HG03378 (cell line): ENCODE data around the gene PSME2.

ENCODE experiments used
- ATAC-seq: cut with Tn5 transposase; IDR thresholded peaks from one replicate; pipeline ENCODE4 v1.9.1; 2021; ENCODE audit warnings: mild to moderate bottlenecking, moderate library complexity; ENCODE audit not compliant: unreplicated experiment

PSME2 gene

DNA sequence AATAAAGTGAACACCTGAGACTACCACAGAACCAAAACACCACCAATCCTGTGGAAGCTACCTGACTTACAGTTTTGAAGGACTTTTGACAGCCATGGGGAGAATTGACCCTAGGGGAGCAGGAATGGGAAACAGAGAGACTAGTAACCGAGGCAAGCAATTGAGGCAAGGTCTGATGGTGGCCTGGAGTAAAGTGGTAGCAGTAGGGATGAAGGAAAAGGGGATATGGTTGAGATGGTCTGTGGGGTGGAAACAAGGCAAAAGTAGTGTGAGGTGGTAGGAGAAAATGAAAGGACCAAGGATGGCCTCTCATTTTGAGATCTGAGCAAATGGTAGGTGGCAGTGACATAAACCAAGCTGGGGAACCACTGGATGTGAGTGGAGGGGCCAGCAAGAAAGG is 10.4 kb upstream of the PSME2 start:
- no peak for ATAC-seq

DNA sequence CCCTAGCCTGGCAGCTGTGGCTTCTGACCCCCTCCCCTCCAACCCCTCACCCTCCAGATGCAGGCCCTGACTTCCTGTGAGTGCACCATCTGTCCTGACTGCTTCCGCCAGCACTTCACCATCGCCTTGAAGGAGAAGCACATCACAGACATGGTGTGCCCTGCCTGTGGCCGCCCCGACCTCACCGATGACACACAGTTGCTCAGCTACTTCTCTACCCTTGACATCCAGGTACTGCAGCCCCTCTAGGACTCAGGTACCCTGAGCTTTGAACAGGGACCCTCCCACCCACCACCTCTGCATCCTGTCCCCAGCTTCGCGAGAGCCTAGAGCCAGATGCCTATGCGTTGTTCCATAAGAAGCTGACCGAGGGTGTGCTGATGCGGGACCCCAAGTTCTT is 8.7 kb upstream of the PSME2 start:
- no peak for ATAC-seq

DNA sequence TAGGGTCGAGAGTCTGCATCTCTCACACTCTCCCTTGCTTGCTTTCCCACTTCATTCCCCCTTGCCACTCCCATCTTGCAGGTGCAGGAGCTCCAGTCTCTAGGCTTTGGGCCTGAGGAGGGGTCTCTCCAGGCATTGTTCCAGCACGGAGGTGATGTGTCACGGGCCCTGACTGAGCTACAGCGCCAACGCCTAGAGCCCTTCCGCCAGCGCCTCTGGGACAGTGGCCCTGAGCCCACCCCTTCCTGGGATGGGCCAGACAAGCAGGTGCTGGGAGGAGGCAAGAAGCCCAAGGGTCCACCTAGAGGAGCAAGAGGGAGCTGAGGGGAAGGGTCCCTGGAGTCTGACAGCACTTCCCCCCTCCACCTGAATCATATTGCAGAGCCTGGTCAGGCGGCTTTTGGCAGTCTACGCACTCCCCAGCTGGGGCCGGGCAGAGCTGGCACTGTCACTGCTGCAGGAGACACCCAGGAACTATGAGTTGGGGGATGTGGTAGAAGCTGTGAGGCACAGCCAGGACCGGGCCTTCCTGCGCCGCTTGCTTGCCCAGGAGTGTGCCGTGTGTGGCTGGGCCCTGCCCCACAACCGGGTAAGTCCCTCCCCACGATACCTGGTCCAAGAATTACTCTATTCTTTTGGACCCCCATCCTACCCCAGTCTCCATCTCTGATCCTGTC is 5.1 kb upstream of the PSME2 start:
- no peak for ATAC-seq

DNA sequence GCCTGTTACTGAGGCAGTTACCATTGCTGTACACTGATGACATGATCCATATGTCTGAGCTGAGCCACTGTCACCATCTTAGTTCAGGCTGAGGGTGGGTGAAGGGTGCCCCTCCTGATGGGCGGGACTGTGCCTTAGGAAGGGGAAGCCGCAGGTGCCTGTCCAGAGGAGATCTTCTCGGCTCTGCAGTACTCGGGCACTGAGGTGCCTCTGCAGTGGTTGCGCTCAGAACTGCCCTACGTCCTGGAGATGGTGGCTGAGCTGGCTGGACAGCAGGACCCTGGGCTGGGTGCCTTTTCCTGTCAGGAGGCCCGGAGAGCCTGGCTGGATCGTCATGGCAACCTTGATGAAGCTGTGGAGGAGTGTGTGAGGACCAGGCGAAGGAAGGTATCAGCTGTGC is 4.6 kb upstream of the PSME2 start:
- no peak for ATAC-seq

DNA sequence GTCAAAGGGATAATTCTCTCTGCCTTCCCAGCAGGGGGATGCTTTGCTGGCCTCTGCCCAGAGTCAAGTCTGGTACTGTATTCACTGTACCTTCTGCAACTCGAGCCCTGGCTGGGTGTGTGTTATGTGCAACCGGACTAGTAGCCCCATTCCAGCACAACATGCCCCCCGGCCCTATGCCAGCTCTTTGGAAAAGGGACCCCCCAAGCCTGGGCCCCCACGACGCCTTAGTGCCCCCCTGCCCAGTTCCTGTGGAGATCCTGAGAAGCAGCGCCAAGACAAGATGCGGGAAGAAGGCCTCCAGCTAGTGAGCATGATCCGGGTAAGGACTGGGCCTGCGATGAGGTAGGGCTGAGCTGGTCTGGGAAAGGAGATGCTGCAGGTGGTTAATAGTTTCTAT is 4.2 kb upstream of the PSME2 start:
- ATAC-seq = no peak

DNA sequence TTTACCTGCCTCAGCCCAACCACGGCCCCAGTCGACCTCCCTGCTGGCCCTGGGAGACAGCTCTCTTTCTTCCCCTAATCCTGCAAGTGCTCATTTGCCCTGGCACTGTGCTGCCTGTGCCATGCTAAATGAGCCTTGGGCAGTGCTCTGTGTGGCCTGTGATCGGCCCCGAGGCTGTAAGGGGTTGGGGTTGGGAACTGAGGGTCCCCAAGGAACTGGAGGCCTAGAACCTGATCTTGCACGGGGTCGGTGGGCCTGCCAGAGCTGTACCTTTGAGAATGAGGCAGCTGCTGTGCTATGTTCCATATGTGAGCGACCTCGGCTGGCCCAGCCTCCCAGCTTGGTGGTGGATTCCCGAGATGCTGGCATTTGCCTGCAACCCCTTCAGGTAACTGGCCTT is 3.7 kb upstream of the PSME2 start:
- no peak for ATAC-seq

DNA sequence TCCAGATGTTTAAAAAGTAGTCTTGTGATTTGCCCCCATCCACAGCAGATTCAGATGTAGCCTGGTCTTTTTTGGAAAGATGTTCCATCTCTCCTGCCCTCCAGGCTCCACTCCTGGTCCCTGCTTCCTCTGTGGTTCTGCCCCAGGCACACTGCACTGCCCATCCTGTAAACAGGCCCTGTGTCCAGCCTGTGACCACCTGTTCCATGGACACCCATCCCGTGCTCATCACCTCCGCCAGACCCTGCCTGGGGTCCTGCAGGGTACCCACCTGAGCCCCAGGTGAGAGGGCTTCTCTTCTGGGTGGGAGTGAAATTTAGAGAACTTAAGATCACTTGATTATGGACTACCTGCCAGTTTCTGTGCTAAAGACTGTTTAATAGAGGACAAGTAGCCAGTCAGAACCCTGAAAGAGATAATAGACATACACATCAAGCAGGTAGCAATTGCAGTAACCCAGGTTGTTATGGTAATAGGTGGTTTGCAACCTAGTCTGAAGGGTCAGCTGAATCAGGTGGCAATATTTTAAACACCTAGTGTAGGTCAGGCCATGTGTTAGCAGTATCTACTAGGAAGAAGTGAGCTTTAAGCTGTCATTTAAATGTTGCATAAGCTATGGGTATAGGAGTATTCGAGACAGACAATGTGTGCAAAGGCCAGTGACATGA is 3.0 kb upstream of the PSME2 start:
- no peak for ATAC-seq

DNA sequence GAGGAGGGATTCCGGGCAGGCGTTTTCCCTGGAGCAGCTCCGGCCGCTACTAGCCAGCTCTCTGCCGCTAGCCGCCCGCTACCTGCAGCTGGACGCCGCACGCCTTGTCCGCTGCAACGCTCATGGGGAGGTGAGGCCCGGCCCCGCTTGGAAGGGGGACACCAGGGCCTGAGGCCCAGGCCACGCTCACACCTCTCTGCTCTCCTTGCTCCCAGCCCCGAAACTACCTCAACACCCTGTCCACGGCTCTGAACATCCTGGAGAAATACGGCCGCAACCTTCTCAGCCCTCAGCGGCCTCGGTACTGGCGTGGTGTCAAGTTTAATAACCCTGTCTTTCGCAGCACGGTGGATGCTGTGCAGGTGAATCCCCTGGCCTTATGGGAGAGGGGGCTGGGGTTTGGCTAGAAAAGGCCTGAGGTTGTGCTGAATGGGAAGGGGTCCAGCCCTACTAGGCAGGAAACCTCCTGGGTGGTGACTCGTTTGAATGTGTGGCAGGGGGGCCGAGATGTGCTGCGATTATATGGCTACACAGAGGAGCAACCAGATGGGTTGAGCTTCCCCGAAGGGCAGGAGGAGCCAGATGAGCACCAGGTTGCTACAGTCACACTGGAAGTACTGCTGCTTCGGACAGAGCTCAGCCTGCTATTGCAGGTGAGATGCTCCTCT is 1.5 kb upstream of the PSME2 start:
- ATAC-seq = no peak

DNA sequence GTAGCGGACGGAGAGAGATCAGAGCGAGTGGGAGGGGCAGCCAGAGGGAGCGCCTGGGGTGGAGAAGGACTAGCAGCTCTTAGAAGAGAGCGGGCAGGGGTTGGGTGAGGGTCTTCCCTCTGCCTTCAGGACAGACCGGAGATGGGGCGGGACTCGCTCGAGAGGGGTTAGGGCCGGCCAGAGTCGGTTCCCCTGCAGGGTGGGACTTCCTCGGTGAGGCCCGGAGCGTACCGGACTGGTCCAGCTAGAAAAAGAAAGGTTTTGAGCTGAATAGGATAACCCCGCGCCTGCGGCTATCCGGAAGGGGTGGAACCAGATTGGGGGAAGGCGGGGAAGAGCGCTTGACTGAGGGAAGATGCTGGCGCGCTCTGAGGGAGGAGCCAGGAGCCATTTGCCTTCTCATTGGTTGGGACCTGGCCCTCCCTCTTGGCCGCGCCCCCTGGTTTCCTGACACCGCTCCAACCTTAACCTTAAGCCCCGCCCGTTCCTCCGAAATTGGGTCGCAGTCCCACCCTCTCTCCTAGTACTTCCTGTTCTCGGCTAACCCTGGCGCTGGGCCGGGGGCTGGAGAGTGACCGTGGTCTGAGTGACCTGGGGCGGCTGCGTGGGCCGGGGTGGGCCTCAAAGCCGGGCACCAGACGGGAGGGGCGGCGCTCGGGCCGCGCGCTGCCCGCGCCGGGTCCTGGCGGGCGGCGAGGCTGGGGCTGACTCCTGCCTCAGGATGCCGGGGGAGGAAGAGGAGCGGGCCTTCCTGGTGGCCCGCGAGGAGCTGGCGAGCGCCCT is 759 bp upstream of the PSME2 start, which contains the start of gene RNF31:
RNF31 (plus strand) TSS at position 521 of the 783 bp plus-strand sequence; CDS start at position 722, 201 bp downstream.
- ATAC-seq = peak; percentile 79

DNA sequence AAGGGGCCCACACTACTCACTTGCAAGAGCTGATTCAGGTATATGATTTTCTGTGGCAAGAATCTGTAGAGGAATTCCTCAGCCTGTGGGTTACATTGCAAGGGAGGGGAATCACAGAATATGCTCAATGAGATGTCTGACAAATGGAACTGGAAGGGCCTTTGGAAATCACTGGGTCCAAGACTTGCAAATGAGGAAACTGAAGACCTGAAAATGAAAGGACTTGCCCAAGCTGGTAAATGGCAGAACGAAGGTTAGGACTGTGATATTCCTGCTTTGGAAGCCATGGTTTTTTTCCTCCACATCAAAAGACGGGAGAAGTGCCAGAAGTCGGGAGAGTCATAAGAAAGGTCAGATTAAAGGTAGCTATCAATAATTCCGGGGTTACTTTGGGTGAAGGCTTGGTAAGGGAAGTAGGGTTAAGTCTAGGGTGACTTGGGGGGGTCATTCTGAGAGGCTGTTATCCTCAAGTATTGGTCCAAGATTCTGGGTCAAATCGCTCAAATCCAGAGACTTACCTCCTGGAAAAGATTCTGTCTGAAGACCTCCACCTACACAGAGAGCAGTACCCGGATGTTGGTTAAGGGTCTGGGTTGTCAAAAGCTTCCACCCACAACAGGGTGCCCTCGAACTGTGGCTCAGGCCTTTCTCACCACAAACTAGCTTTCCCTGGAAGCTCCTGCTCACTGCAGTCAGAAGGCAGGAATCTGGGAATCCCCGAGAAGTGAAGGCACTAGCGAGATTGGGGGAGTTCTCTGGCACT is 539 bp downstream of the PSME2 start:
- no peak for ATAC-seq

DNA sequence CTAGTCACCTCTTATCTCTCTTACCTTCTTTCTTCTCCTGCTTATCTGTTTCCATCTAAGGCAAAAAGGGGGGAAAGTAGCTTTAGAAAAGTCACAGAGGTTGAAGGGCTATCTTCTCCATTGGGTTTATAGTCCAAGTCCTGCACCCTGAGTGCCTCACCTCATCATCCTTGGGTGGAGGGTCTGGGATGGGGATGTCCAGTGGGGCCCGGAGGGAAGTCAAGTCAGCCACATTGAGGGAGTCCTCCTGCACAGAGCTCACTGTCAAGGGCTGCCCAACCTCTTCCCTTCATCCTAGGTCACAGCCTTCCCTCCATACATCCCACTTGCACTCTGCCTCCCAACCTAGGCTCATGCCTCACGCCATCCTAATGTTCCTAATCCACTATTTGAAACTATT is 1.2 kb downstream of the PSME2 start:
- ATAC-seq = no peak

DNA sequence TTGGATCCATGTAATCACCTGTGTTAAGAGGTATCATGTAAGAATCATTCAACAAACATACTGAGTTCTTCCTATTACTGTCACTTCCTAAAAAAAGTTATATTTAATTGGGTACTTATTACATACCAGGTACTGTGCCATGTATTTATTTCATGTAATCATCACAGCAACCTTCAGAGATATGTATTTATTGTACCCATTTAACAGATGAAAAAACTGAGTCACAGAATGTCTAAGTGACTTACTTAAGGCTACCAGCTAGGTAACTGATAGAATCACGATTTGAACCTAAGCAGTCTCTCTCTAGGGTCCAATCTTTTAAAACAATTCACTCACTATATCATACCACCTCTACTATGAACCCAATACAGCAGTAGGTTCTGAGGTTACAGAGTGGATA is 2.0 kb downstream of the PSME2 start:
- no peak for ATAC-seq

DNA sequence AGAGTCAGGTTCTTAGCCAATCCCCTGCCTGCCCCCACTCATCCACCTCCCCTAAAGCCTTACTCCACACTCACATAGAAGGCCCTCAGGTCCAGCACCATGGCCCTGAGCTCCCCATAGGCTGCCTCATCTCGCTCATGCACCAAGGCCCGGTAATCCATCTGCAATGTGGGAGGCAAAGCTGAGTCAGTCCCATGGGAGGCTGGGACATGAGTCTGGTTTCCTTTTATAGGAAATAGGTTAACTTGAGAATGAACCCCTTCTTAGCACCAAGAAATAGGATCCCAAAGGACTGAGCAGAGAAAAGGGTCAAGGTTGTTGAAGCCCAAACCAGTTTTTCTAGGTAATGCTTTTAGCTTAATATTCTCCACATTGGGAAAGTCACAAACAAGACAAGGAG is 2.9 kb downstream of the PSME2 start:
- ATAC-seq = no peak

DNA sequence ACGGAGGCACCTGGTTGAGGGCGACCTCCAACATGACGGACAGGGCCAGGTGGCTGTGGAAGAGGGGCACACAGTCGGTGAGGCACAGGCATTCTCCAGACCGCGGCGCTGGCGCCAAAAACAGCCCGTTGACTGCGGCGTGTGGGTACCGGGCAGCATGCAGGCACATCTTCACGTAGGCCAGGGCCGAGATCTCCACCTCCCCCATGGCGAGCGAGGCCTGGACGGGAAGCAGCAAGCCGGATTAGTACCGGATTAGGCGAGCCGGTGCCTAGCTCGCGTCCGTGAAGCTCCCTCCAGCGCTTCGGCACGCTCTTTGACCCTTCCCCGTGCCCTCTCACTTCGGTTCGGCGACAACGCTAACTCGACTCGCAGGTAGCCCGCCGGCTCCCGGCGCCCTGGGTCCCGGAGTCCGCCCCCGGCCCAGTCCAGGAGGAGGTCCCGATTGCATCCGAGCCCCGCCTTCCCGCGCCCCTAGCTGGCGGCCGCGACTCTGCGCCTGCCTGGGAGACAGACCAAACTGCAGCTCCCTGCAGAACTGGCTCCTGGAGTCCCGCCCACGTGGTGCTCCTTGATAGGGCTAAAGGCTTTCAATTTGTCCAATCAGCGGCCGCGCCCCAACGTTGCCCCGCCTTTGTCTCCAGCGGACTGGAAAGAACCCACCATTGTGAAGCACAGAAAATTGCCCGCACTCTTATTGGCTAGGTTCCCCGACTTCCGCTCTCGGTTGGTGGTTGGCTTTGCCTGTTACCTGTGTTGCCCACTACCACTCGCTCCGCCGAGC is 5.1 kb downstream of the PSME2 start, which contains the start of gene EMC9:
EMC9 (minus strand) TSS at position 495 of the 784 bp plus-strand sequence; CDS start at position 208, 287 bp downstream.
- ATAC-seq = peak; percentile 78

DNA sequence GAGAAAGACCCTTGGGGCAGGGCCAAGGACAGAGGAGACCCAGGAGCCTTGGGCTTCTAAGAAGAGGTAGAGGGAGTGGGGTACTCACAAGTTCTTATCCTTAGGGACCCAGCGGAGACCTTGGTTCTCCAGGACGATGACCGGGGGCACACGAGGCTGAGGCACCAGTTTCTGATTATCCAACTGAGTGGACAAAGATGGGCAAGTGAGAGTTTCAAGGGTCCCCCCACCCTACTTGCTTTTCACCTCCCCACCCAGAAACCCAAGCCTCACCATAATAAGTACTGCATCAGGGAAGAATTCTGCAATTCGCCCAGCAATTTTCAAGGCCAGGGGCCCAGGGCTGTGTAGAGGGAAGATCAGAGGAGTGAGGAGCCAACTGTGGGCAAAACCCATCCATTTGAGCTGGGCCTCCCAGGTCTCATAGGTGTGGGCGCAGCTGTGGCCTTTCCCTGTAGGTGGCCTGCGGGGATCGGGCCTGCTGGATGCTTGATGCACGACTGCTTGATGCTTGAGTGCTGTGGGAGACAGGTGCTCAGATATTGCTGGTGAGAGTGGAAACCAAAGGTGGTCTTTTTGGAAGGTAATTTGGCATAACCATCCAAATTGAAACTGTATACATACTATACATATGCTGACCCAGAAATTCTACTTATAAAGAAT is 7.0 kb downstream of the PSME2 start:
- ATAC-seq = no peak

DNA sequence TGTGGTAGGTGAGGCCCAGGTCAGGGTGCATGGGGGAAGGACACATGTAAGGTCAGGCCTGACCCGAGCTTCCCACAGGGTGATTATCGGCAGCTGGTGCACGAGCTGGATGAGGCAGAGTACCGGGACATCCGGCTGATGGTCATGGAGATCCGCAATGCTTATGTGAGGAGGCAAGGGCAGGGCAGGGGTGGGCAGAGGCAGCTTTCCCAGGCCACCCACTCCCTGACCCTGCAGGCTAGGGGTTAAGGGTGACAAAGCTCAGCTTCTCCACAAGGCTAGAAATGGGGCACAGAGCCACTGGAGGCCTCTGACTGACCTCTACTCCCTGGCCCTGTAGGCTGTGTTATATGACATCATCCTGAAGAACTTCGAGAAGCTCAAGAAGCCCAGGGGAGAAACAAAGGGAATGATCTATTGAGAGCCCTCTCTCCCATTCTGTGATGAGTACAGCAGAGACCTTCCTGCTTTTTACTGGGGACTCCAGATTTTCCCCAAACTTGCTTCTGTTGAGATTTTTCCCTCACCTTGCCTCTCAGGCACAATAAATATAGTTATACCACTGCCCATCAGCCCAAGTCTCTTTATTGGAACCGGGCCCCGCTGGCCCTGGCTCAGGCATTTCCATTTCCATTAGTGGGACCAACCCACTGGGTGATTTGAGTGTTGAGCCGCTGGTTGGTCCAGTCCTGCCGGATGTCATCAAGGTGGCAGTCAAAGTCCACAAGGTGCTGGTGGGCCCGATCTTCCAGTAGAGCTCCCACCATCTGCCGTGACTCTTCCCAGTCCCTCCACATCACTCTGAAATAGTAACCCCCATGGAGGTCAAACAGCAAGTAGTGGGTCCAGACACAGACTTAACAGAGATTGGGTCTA is 7.8 kb downstream of the PSME2 start:
- no peak for ATAC-seq

DNA sequence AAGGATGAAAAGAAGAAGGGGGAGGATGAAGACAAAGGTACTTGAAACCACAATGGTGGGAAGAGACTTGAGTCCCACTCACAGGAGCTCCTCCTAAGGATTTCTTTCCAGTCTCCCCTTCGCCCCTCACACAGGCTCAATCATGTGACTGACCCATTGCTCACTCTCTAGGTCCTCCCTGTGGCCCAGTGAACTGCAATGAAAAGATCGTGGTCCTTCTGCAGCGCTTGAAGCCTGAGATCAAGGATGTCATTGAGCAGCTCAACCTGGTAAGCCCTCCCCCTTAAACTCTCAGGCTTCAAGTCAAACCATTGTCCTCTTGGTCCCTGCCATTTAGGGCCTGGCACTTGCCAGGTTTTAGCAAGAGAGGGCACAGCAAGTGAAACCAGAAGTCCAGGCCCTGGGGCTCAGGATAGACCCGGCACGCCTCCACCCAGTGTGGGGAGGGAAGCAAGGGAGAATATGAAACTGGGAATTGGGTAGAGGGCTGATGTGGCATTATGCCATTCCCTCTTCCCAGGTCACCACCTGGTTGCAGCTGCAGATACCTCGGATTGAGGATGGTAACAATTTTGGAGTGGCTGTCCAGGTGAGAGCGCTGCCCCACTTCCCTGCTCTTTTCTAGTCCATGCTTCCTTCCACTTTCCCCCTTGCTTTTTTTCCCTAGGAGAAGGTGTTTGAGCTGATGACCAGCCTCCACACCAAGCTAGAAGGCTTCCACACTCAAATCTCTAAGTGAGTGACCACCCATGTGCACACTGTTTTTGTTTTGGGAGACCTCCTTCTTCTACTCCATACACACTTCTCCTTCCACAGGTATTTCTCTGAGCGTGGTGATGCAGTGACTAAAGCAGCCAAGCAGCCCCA is 8.6 kb downstream of the PSME2 start:
- no peak for ATAC-seq
